Heart right ventricle (tissue), 16 donors: ENCODE results near the gene RYR1. TPM values are rescaled to one million over a fixed set of nuclear protein-coding genes. Genes with fewer than 3 reads are reported as not detected.

ENCODE experiments used
- ATAC-seq, 8 donors: fragments of 200-7000 bp; cut with Tn5 transposase; one replicate each; pipeline ENCODE4 v1.9.1; 2020; ENCODE audit warnings: mild to moderate bottlenecking in 8 of 8, moderate library complexity in 8 of 8, moderate number of reproducible peaks in 1 of 8
- DNase-seq, 2 donors: peaks; one replicate each; pipeline ENCODE4 v3.0.0-alpha.2; 2020
- H3K27ac ChIP-seq, 10 donors: fragments of 200-600 bp; sonication (generic) in 2 of 10; one replicate each; pipeline versions ENCODE4 v1.5.0 to v1.8.0; 2020 to 2022; ENCODE audit warnings: mild to moderate bottlenecking in 3 of 10
- H3K27me3 ChIP-seq, 7 donors: fragments of 200-600 bp; one replicate each; pipeline ENCODE4 v1.8.0; 2021 to 2022; ENCODE audit warnings: mild to moderate bottlenecking in 2 of 7
- H3K36me3 ChIP-seq, 9 donors: fragments of 200-600 bp; sonication (generic) in 1 of 9; one replicate each; pipeline versions ENCODE4 v1.5.0 to v1.8.0; 2020 to 2022; ENCODE audit warnings: mild to moderate bottlenecking in 2 of 9
- H3K4me1 ChIP-seq, 9 donors: fragments of 200-600 bp; sonication (generic) in 1 of 9; one replicate each; pipeline versions ENCODE4 v1.5.0 to v1.8.0; 2020 to 2022; ENCODE audit warnings: mild to moderate bottlenecking in 4 of 9
- H3K4me3 ChIP-seq, 10 donors: fragments of 200-600 bp; sonication (generic) in 2 of 10; one replicate each; pipeline versions ENCODE4 v1.5.0 to v1.8.0; 2020 to 2022; ENCODE audit warnings: mild to moderate bottlenecking in 7 of 10, moderate library complexity in 2 of 10
- H3K9me3 ChIP-seq, 11 donors: fragments of 200-600 bp in 10 of 11; sonication (generic) in 2 of 11; one replicate each; pipeline versions ENCODE4 v1.5.0 to v1.8.0; 2013 to 2022; ENCODE audit warnings: mild to moderate bottlenecking in 2 of 11, control low read depth in 1 of 11, moderate library complexity in 1 of 11
- CTCF ChIP-seq, 9 donors: fragments of 200-600 bp; sonication (generic) in 2 of 9; IDR thresholded peaks; one replicate each; pipeline versions ENCODE4 v1.5.0 to v1.8.0; 2021 to 2022; ENCODE audit warnings: antibody characterized with exemption in 9 of 9, mild to moderate bottlenecking in 5 of 9, moderate library complexity in 1 of 9
- WGBS, 2 donors: extraction: QIAGEN DNeasy Blood & Tissue Kit; methylation state at CpG; one replicate each; pipeline ENCODE4 v1.1.7; 2013; ENCODE audit warnings: inconsistent platforms in 1 of 2; 5-methylcytosine and 5-hydroxymethylcytosine counted together
- intact Hi-C, 10 donors: fragments of 100-400 bp; cut with DNase I; formaldehyde crosslinking; loops; one replicate each; pipeline versions ENCODE4 v1.11.1 to v1.14.2; 2022
- polyA plus RNA-seq, 2 donors: library from polyadenylated mRNA; stranded (reverse); fragments of 200-250 nt; gene quantifications; one replicate each; pipeline ENCODE4 v1.2.3, GENCODE V29; 2013
- total RNA-seq, 10 donors: library from RNA; stranded (reverse); fragmentation: NEBNext Ultra II Directional in 3 of 10; extraction: Animal tissue kit (Norgen Biotek cat#: 25700) in 3 of 10; gene quantifications; one replicate each; pipeline versions ENCODE4 v1.2.1 to v1.2.4, GENCODE V29; 2021 to 2023
- donor health status: Arrhythmogenic right ventricular cardiomyopathy.
- donor health status: ischemic (EF 13 %, LVEDD 7.1; RV severe dilation, severe dysfunction).
- donor health status: healthy with polysubstance abuse.
- donor health status: DM: no; HTN: yes; CAD: no.
- donor health status: DM: no; HTN: no; CAD: no.
- donor health status: ischemic (EF 25% LVEDD 6.9; RV normal size, moderate dysfunction).
- donor health status: ischemic (EF 25% LVEDD 5.7; RV mildly dilated, moderate dysfunction).
- donor health status: healthy.
- donor health status: DM: yes; HTN: yes; CAD: no.
- donor health status: Ischemic cardiomyopathy.
- donor health status: ischemic (EF 35%, LVEDD 5.7; RV mildly dilated, moderate dysfunction).
- donor health status: nonischemic (EF 11% LVEDD 7.7; RV severe dilation, severe dysfunction).
- donor health status: DM: yes; HTN: yes; CAD: no.
- donor health status: PGD.
- donor health status: ischemic (EF 29% LVEDD 5.4; RV normal size, mild dysfunction).
- donor health status: nonischemic (EF 23%, LVEDD 6.1; RV moderate dilation, normal function).

Gene RYR1
- total and polyA plus RNA-seq, 12 donors, result 0.20 to 1.7 (median 0.74) TPM

GRCh38 chr19:38442736-38443135 is 9.2 kb downstream of the RYR1 start:
- Histone ChIP-seq H3K4me3 (no peak overlapping the region), H3K36me3 (no peaks in the 10 kb centered on the region), H3K4me1 (no peaks in the 10 kb centered on the region), H3K27ac (no peak overlapping the region), H3K27me3 (peaks cover 0 to 14% (median 6%) of the 10 kb centered on the region in 7 donors), H3K9me3 (no peaks in the 10 kb centered on the region)
- no peak for ATAC-seq
- 80 to 89% methylated on average over 9 of the region's 9 CpGs for WGBS, 2 donors
- intact Hi-C loops, result no loop called here
- DNase-seq, result no peak
- TF ChIP-seq CTCF (IDR thresholded peaks at IDR 0.05), result no peak

- ATAC-seq (no peak), DNase-seq (no peak)
- H3K36me3 ChIP-seq, result no peaks in the 10 kb centered on the region
- H3K27me3 ChIP-seq, result peaks cover 0 to 14% (median 6%) of the 10 kb centered on the region in 7 donors
- no peak overlapping the region for H3K4me3 ChIP-seq
- WGBS, 2 donors, result 87% methylated on average over 15 of the region's 15 CpGs
- H3K27ac ChIP-seq, result no peak overlapping the region
- no peak for TF ChIP-seq CTCF (IDR thresholded peaks at IDR 0.05)
- H3K4me1 ChIP-seq, result no peaks in the 10 kb centered on the region
- no peaks in the 10 kb centered on the region for H3K9me3 ChIP-seq
- intact Hi-C loops, result no loop called here
Measured at GRCh38 chr19:38443458-38443999, 10.0 kb downstream of the RYR1 start.

GRCh38 chr19:38444026-38444425 is 10.5 kb downstream of the RYR1 start:
- ATAC-seq (no peak), DNase-seq (no peak)
- Histone ChIP-seq H3K9me3 (no peaks in the 10 kb centered on the region), H3K27ac (no peak overlapping the region), H3K4me3 (no peak overlapping the region), H3K36me3 (no peaks in the 10 kb centered on the region), H3K4me1 (no peaks in the 10 kb centered on the region), H3K27me3 (peaks cover 0 to 14% (median 5%) of the 10 kb centered on the region in 7 donors)
- TF ChIP-seq CTCF (IDR thresholded peaks at IDR 0.05), result no peak
- WGBS, 2 donors, result 85 to 88% methylated on average over 7 of the region's 7 CpGs
- intact Hi-C loops, result no loop called here

GRCh38 chr19:38445362-38445761 is 11.9 kb downstream of the RYR1 start:
- Histone ChIP-seq H3K9me3 (no peaks in the 10 kb centered on the region), H3K4me3 (no peak overlapping the region), H3K36me3 (no peaks in the 10 kb centered on the region), H3K27me3 (peaks cover 0 to 14% (median 5%) of the 10 kb centered on the region in 7 donors), H3K4me1 (no peaks in the 10 kb centered on the region), H3K27ac (no peak overlapping the region)
- intact Hi-C loops, result no loop called here
- WGBS, 2 donors, result 90 to 95% methylated on average over 7 of the region's 7 CpGs
- no peak for TF ChIP-seq CTCF (IDR thresholded peaks at IDR 0.05)
- ATAC-seq (no peak), DNase-seq (no peak)
